Measurements from ENCODE around the gene RMND1.

DNA sequence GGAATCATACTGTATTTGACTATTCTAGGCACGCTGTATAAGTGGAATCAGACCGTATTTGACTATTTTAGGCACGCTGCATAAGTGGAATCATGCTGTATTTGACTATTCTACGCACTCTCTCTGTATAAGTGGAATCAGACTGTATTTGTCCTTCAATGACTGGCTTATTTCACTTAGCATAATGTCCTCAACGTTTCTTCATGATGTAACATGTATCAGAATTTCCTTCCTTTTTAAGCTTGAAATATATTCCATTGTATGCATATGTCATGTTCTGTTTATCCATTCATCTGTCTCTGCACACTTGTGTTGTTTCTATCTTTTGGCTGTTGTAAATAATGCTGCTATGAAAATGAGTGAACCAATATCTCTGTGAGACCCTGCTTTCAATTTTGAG lies 47.6 kb upstream of the RMND1 start:
- no peak for TF ChIP-seq HDGF (IDR thresholded peaks at IDR 0.05; ENCODE audit: borderline replicate concordance)
- TF ChIP-seq FOXK2 (IDR thresholded peaks at IDR 0.05), result no peak
- no peak for TF ChIP-seq FOXM1 (IDR thresholded peaks at IDR 0.05; ENCODE audit: borderline replicate concordance)
- no peak for TF ChIP-seq FOXA1 (IDR thresholded peaks at IDR 0.05)
- TF ChIP-seq SP1 (IDR thresholded peaks at IDR 0.05), result no peak
- no peak for TF ChIP-seq ARNT (IDR thresholded peaks at IDR 0.05)
- TF ChIP-seq TARDBP (IDR thresholded peaks at IDR 0.05), result no peak
- TF ChIP-seq ZNF384 (IDR thresholded peaks at IDR 0.05), result no peak
- no peak for TF ChIP-seq SUZ12 (IDR thresholded peaks at IDR 0.05)
- no peak for TF ChIP-seq L3MBTL2 (conservative IDR thresholded peaks at IDR 0.05)
- no peak for TF ChIP-seq BHLHE40 (IDR thresholded peaks at IDR 0.05; ENCODE audit: borderline replicate concordance)
- TF ChIP-seq ELF4 (IDR thresholded peaks at IDR 0.05), result no peak
- TF ChIP-seq LEF1 (IDR thresholded peaks at IDR 0.05; ENCODE audit: borderline replicate concordance), result no peak
